H9 (cell line): ENCODE measurements around the gene FAM193B. TPM values are rescaled to one million over a fixed set of nuclear protein-coding genes. Genes with fewer than 3 reads are reported as not detected.

ENCODE experiments used
- DNase-seq: peaks from one replicate; pipeline ENCODE4 v3.0.0-alpha.2; 2017
- H2AFZ ChIP-seq: one replicate; pipeline ENCODE4 v1.6.1; 2013; ENCODE audit warnings: mild to moderate bottlenecking, low read length, control low read depth, moderate library complexity
- H2AK5ac ChIP-seq: 2 replicates; pipeline ENCODE4 v1.6.1; 2013; ENCODE audit warnings: low read length, control low read depth, mixed read lengths; ENCODE audit not compliant: insufficient read length
- H2BK120ac ChIP-seq: one replicate; pipeline ENCODE4 v1.6.1; 2013; ENCODE audit warnings: low read depth, mild to moderate bottlenecking, low read length, control low read depth, inconsistent platforms; ENCODE audit not compliant: poor library complexity, severe bottlenecking
- H2BK12ac ChIP-seq: 2 replicates; pipeline ENCODE4 v1.6.1; 2013; ENCODE audit warnings: low read length, control low read depth, mixed read lengths, low read depth; ENCODE audit not compliant: insufficient read length
- H2BK15ac ChIP-seq: 2 replicates; pipeline ENCODE4 v1.6.1; 2013; ENCODE audit warnings: low read depth, low read length, control low read depth
- H2BK20ac ChIP-seq: one replicate; pipeline ENCODE4 v1.6.1; 2013; ENCODE audit warnings: low read depth, mild to moderate bottlenecking, low read length, control low read depth, inconsistent platforms; ENCODE audit not compliant: poor library complexity, severe bottlenecking
- H2BK5ac ChIP-seq: 2 replicates; pipeline ENCODE4 v1.6.1; 2013; ENCODE audit warnings: low read length, control low read depth, mixed read lengths; ENCODE audit not compliant: insufficient read length
- H3K14ac ChIP-seq: 2 replicates; pipeline ENCODE4 v1.6.1; 2013; ENCODE audit warnings: low read length, control low read depth; ENCODE audit not compliant: insufficient read depth
- H3K18ac ChIP-seq: 2 replicates; pipeline ENCODE4 v1.6.1; 2013; ENCODE audit warnings: low read depth, mild to moderate bottlenecking, mixed read lengths, low read length, control low read depth; ENCODE audit not compliant: insufficient read length
- H3K23ac ChIP-seq: 2 replicates; pipeline ENCODE4 v1.6.1; 2013; ENCODE audit warnings: low read length, control low read depth, mixed read lengths, low read depth; ENCODE audit not compliant: insufficient read length
- H3K23me2 ChIP-seq: 2 replicates; pipeline ENCODE4 v1.6.1; 2013; ENCODE audit warnings: low read depth, mild to moderate bottlenecking, mixed read lengths, low read length, control low read depth; ENCODE audit not compliant: insufficient read length, poor library complexity, severe bottlenecking
- H3K27ac ChIP-seq: 2 replicates; pipeline ENCODE4 v1.5.1; 2013; ENCODE audit warnings: low read length, control low read depth, mixed read lengths, low read depth; ENCODE audit not compliant: insufficient read length
- H3K27me3 ChIP-seq: 2 replicates; pipeline ENCODE4 v1.6.1; 2013; ENCODE audit warnings: low read length, control low read depth, inconsistent platforms; ENCODE audit not compliant: insufficient read depth
- H3K4ac ChIP-seq: 2 replicates; pipeline ENCODE4 v1.6.1; 2013; ENCODE audit warnings: low read depth, mild to moderate bottlenecking, control low read depth, inconsistent platforms, low read length, moderate library complexity
- H3K4me1 ChIP-seq: 2 replicates; pipeline ENCODE4 v1.6.1; 2013; ENCODE audit warnings: low read length, control low read depth, inconsistent platforms; ENCODE audit not compliant: insufficient read depth
- H3K4me2 ChIP-seq: 2 replicates; pipeline ENCODE4 v1.6.1; 2013; ENCODE audit warnings: low read length, control low read depth, mixed read lengths; ENCODE audit not compliant: insufficient read length, insufficient read depth
- H3K56ac ChIP-seq: 2 replicates; pipeline ENCODE4 v1.6.1; 2013; ENCODE audit warnings: low read depth, mild to moderate bottlenecking, mixed read lengths, low read length, control low read depth; ENCODE audit not compliant: insufficient read length
- H3K79me1 ChIP-seq: 2 replicates; pipeline ENCODE4 v1.6.1; 2013; ENCODE audit warnings: low read depth, mild to moderate bottlenecking, moderate library complexity, low read length, control low read depth, inconsistent platforms; ENCODE audit not compliant: insufficient read depth, poor library complexity, severe bottlenecking
- H3K79me2 ChIP-seq: 2 replicates; pipeline ENCODE4 v1.6.1; 2013; ENCODE audit warnings: low read length, control low read depth, inconsistent platforms; ENCODE audit not compliant: insufficient read depth
- H3K9ac ChIP-seq: 2 replicates; pipeline ENCODE4 v1.6.1; 2013; ENCODE audit warnings: low read length, control low read depth, mixed read lengths; ENCODE audit not compliant: insufficient read length; ENCODE audit errors: extremely low read depth
- H3K9me3 ChIP-seq: one replicate; pipeline ENCODE4 v1.6.1; 2013; ENCODE audit warnings: low read depth, low read length, inconsistent platforms; ENCODE audit not compliant: control insufficient read depth
- H3T11ph ChIP-seq: one replicate; pipeline ENCODE4 v1.6.1; 2013; ENCODE audit warnings: mild to moderate bottlenecking, low read length, control low read depth, inconsistent platforms
- H4K20me1 ChIP-seq: one replicate; pipeline ENCODE4 v1.6.1; 2013; ENCODE audit not compliant: control insufficient read depth, insufficient read length, insufficient read depth
- H4K5ac ChIP-seq: 2 replicates; pipeline ENCODE4 v1.6.1; 2013; ENCODE audit warnings: low read depth, mild to moderate bottlenecking, mixed read lengths, low read length, control low read depth; ENCODE audit not compliant: insufficient read length
- H4K8ac ChIP-seq: replicated peaks from 2 replicates; pipeline ENCODE4 v1.6.1; 2013; ENCODE audit warnings: low read length, control low read depth, mixed read lengths, low read depth; ENCODE audit not compliant: insufficient read length
- H4K91ac ChIP-seq: 2 replicates; pipeline ENCODE4 v1.6.1; 2013; ENCODE audit warnings: low read depth, mild to moderate bottlenecking, moderate library complexity, mixed read lengths, low read length, control low read depth; ENCODE audit not compliant: insufficient read length
- H3K27ac Mint-ChIP-seq, 3 experiments: 2 replicates in 2 of 3; 3 replicates in 1 of 3; pipeline ENCODE4 v1.8.0; 2020 to 2021; ENCODE audit warnings: mixed read lengths in 3 of 3, mild to moderate bottlenecking in 1 of 3, moderate library complexity in 1 of 3
- H3K27me3 Mint-ChIP-seq: 2 replicates; pipeline ENCODE4 v1.8.0; 2021; ENCODE audit warnings: low read depth, mild to moderate bottlenecking, moderate library complexity, mixed read lengths
- H3K36me3 Mint-ChIP-seq, 3 experiments: 2 replicates in 2 of 3; 3 replicates in 1 of 3; pipeline ENCODE4 v1.8.0; 2020 to 2021; ENCODE audit warnings: low read depth in 3 of 3, mixed read lengths in 3 of 3; ENCODE audit not compliant: insufficient read depth in 1 of 3
- H3K4me1 Mint-ChIP-seq, 2 experiments: 2 replicates each; pipeline ENCODE4 v1.8.0; 2020; ENCODE audit warnings: mixed read lengths in 2 of 2
- H3K4me3 Mint-ChIP-seq, 2 experiments: 2 replicates in 1 of 2; 3 replicates in 1 of 2; pipeline ENCODE4 v1.8.0; 2020 to 2021; ENCODE audit warnings: mild to moderate bottlenecking in 2 of 2, mixed read lengths in 2 of 2, moderate library complexity in 1 of 2
- H3K9me3 Mint-ChIP-seq, 2 experiments: 2 replicates in 1 of 2; 3 replicates in 1 of 2; pipeline ENCODE4 v1.8.0; 2020; ENCODE audit warnings: mild to moderate bottlenecking in 2 of 2, mixed read lengths in 2 of 2, moderate library complexity in 1 of 2
- WGBS: extraction: QIAGEN DNeasy Blood & Tissue Kit; methylation state at CpG from one replicate; pipeline ENCODE4 v1.1.7; 2013; ENCODE audit warnings: missing lambda C conversion rate, low lambda C conversion rate, mixed read lengths; ENCODE audit not compliant: insufficient read length; ENCODE audit errors: extremely low coverage; 5-methylcytosine and 5-hydroxymethylcytosine counted together
- total RNA-seq: library from RNA; stranded (reverse); gene quantifications from 2 replicates; pipeline ENCODE4 v1.2.1, GENCODE V29; 2021
- TF ChIP-seq, protein P1 (sequence below): fragments of 200-600 bp; sonication (generic); conservative IDR thresholded peaks from 3 replicates; pipeline ENCODE4 v1.8.0; 2021; ENCODE audit warnings: antibody characterized with exemption, mild to moderate bottlenecking

The FAM193B gene
- total RNA-seq, 1 experiment from 2014 or later: 71.5 TPM

GRCh38 chr5:177482359-177482795 lies 72.0 kb downstream of the FAM193B start:
- TF ChIP-seq, protein P1, sequence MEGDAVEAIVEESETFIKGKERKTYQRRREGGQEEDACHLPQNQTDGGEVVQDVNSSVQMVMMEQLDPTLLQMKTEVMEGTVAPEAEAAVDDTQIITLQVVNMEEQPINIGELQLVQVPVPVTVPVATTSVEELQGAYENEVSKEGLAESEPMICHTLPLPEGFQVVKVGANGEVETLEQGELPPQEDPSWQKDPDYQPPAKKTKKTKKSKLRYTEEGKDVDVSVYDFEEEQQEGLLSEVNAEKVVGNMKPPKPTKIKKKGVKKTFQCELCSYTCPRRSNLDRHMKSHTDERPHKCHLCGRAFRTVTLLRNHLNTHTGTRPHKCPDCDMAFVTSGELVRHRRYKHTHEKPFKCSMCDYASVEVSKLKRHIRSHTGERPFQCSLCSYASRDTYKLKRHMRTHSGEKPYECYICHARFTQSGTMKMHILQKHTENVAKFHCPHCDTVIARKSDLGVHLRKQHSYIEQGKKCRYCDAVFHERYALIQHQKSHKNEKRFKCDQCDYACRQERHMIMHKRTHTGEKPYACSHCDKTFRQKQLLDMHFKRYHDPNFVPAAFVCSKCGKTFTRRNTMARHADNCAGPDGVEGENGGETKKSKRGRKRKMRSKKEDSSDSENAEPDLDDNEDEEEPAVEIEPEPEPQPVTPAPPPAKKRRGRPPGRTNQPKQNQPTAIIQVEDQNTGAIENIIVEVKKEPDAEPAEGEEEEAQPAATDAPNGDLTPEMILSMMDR: no peak
- WGBS: no CpG with 5 or more reads among the region's 10 CpGs
- Histone ChIP-seq H2AK5ac (no peak overlapping the region), H3K4ac (no peak overlapping the region), H3K14ac (no peak overlapping the region), H4K91ac (no peak overlapping the region), H3K4me2 (no peak overlapping the region), H3T11ph (no peak overlapping the region), H2AFZ (no peak overlapping the region), H3K23ac (no peak overlapping the region), H3K27ac (no peak overlapping the region), H3K9me3 (no peaks in the 10 kb centered on the region), H3K79me2 (no peaks in the 10 kb centered on the region), H4K20me1 (no peaks in the 10 kb centered on the region), H3K4me1 (no peaks in the 10 kb centered on the region), H3K9ac (no peak overlapping the region), H2BK12ac (no peak overlapping the region), H3K56ac (no peak overlapping the region), H2BK120ac (no peak overlapping the region), H3K18ac (no peak overlapping the region), H4K5ac (no peak overlapping the region), H3K79me1 (no peaks in the 10 kb centered on the region), H4K8ac (no peak overlapping the region), H2BK20ac (no peak overlapping the region), H2BK5ac (no peak overlapping the region), H2BK15ac (no peak overlapping the region), H3K23me2 (no peaks in the 10 kb centered on the region), H3K27me3 (no peaks in the 10 kb centered on the region)
- DNase-seq: no peak
- H3K27me3 Mint-ChIP-seq: no peaks in the 10 kb centered on the region; the same call in none of the 2 replicates
- peaks cover 26 to 68% (median 62%) of the 10 kb centered on the region in 3 experiments for H3K36me3 Mint-ChIP-seq
- H3K4me1 Mint-ChIP-seq: peaks cover 0 to 9% of the 10 kb centered on the region in 2 experiments; a peak in 1 of 4 replicates
- H3K9me3 Mint-ChIP-seq: no peaks in the 10 kb centered on the region
- H3K4me3 Mint-ChIP-seq: no peak overlapping the region
- H3K27ac Mint-ChIP-seq: peak overlapping the region in 2 of 3 experiments; percentile 35 to 84; a peak in 4 of 7 replicates
